HCT116 (cell line): ENCODE results near the gene SLAMF7. TPM values are rescaled to one million over a fixed set of nuclear protein-coding genes. Genes with fewer than 3 reads are reported as not detected.

Experiments used
- ATAC-seq: fragments of 200-7000 bp; cut with Tn5 transposase; 2 replicates; pipeline ENCODE4 v1.9.1; 2020; ENCODE audit warnings: mild to moderate bottlenecking, moderate library complexity
- BruUV-seq: library from RNA; stranded (reverse); fragments of 400-500 nt; replicated peaks from 2 replicates; lab custom pipeline; 2021; lab: Mats Ljungman, UMichigan
- CTCF ChIA-PET: fragments of 300-600 bp; sonication (Branson Sonifier 250); formaldehyde crosslinking; loops from one replicate; lab custom pipeline; 2021; ENCODE audit warnings: antibody characterized with exemption; lab: Charles Lee
- POLR2A ChIA-PET: fragments of 300-600, 350-600 bp; sonication (Branson Sonifier 250); formaldehyde crosslinking; loops from one replicate; lab custom pipeline; 2021; ENCODE audit warnings: antibody characterized with exemption; lab: Charles Lee
- RAD21 ChIA-PET, 2 experiments: fragments of 300-600 bp; sonication (Branson Sonifier 250); formaldehyde crosslinking; loops; one replicate each; lab custom pipeline; 2023; ENCODE audit warnings: low total read pairs in 2 of 2; ENCODE audit not compliant: uncharacterized antibody in 2 of 2, unreplicated experiment in 2 of 2, low non-redundant PET in 1 of 2; lab: Charles Lee
- DNase-seq: peaks from one replicate; pipeline ENCODE4 v3.0.0-alpha.2; 2010; ENCODE audit warnings: low read depth, low spot score
- H2AFZ ChIP-seq: fragments of 200-600 bp; shearing (Covaris generic), sonication (generic); 2 replicates; pipeline ENCODE4 v1.6.1; 2017; ENCODE audit warnings: low read depth, mixed run types, mixed read lengths, antibody characterized with exemption, low read length; ENCODE audit not compliant: poor library complexity, severe bottlenecking
- H3K27ac ChIP-seq: 2 replicates; pipeline ENCODE4 v1.5.1; 2012; ENCODE audit warnings: low read depth, low read length
- H3K27me3 ChIP-seq: fragments of 200-600 bp; sonication (generic); 2 replicates; pipeline ENCODE4 v1.6.1; 2016; ENCODE audit warnings: mixed run types, low read length, mixed read lengths; ENCODE audit not compliant: insufficient read depth
- H3K36me3 ChIP-seq, 2 experiments: fragments of 200-500 bp in 1 of 2; fragments of 200-600 bp in 1 of 2; sonication (Bioruptor generic) in 1 of 2; sonication (generic) in 1 of 2; 2 replicates each; pipeline versions ENCODE4 v1.5.1 to v1.6.1; 2014 to 2016; ENCODE audit warnings: low read length in 2 of 2, inconsistent platforms in 1 of 2, mixed read lengths in 1 of 2, mixed run types in 1 of 2; ENCODE audit not compliant: insufficient read depth in 2 of 2, control insufficient read depth in 1 of 2
- H3K4me1 ChIP-seq, 2 experiments: fragments of 200-600 bp in 1 of 2; sonication (generic) in 1 of 2; 2 replicates each; pipeline versions ENCODE4 v1.5.1 to v1.6.1; 2012 to 2017; ENCODE audit warnings: low read length in 2 of 2, inconsistent platforms in 1 of 2, mild to moderate bottlenecking in 1 of 2, mixed read lengths in 1 of 2, mixed run types in 1 of 2, moderate library complexity in 1 of 2; ENCODE audit not compliant: insufficient read depth in 2 of 2, control insufficient read depth in 1 of 2
- H3K4me2 ChIP-seq: fragments of 200-600 bp; sonication (generic); 2 replicates; pipeline ENCODE4 v1.6.1; 2017; ENCODE audit warnings: mixed run types, low read length, mixed read lengths
- H3K4me3 ChIP-seq, 2 experiments: fragments of 200-600 bp in 1 of 2; sonication (generic) in 1 of 2; replicated peaks in 1 of 2; 2 replicates each; pipeline ENCODE4 v1.5.1; 2011 to 2016; ENCODE audit warnings: low read length in 2 of 2, control low read depth in 1 of 2, low read depth in 1 of 2, mild to moderate bottlenecking in 1 of 2, mixed read lengths in 1 of 2, mixed run types in 1 of 2
- H3K79me2 ChIP-seq: fragments of 200-600 bp; sonication (generic); 2 replicates; pipeline ENCODE4 v1.6.1; 2017; ENCODE audit warnings: mild to moderate bottlenecking, mixed run types, low read length, moderate library complexity, mixed read lengths; ENCODE audit not compliant: insufficient read depth
- H3K9ac ChIP-seq: fragments of 200-600 bp; sonication (generic); 2 replicates; pipeline ENCODE4 v1.6.1; 2016; ENCODE audit warnings: low read length, mixed read lengths
- H3K9me2 ChIP-seq: fragments of 200-600 bp; sonication (generic), shearing (Covaris generic); 2 replicates; pipeline ENCODE4 v1.6.1; 2017; ENCODE audit warnings: mixed run types, mild to moderate bottlenecking, moderate library complexity; ENCODE audit not compliant: insufficient read depth
- H3K9me3 ChIP-seq, 2 experiments: fragments of 200-500 bp in 1 of 2; fragments of 200-600 bp in 1 of 2; sonication (Bioruptor generic) in 1 of 2; sonication (generic) in 1 of 2; 2 replicates each; pipeline ENCODE4 v1.6.1; 2014 to 2017; ENCODE audit warnings: low read length in 2 of 2, mixed read lengths in 2 of 2, inconsistent platforms in 1 of 2, low read depth in 1 of 2, mild to moderate bottlenecking in 1 of 2, mixed run types in 1 of 2, moderate library complexity in 1 of 2; ENCODE audit not compliant: control insufficient read depth in 1 of 2, insufficient read depth in 1 of 2
- H4K20me1 ChIP-seq: fragments of 200-600 bp; sonication (generic), shearing (Covaris generic); 2 replicates; pipeline ENCODE4 v1.6.1; 2017; ENCODE audit warnings: mixed run types, mild to moderate bottlenecking, moderate library complexity; ENCODE audit not compliant: insufficient read depth
- EZH2 ChIP-seq: fragments of 200-600 bp; sonication (generic); IDR thresholded peaks from 2 replicates; pipeline ENCODE4 v1.6.1; 2017; ENCODE audit warnings: antibody characterized with exemption, mixed run types
- EZH2phosphoT487 ChIP-seq: fragments of 200-600 bp; IDR thresholded peaks from 2 replicates; pipeline ENCODE4 v1.6.1; 2018; ENCODE audit warnings: antibody characterized with exemption, borderline replicate concordance
- POLR2A ChIP-seq: IDR thresholded peaks from 2 replicates; pipeline ENCODE4 v1.7.0; 2011; ENCODE audit warnings: borderline replicate concordance; ENCODE audit not compliant: insufficient read depth, insufficient read length; ENCODE audit errors: extremely low read depth
- POLR2AphosphoS5 ChIP-seq: IDR thresholded peaks from 2 replicates; pipeline ENCODE4 v1.6.1; 2011; ENCODE audit warnings: mild to moderate bottlenecking, low read depth, low read length, moderate library complexity
- RAD21 ChIP-seq: IDR thresholded peaks from 2 replicates; pipeline ENCODE4 v1.6.1; 2012; ENCODE audit warnings: low read depth, mild to moderate bottlenecking
- SRF ChIP-seq: IDR thresholded peaks from 2 replicates; pipeline ENCODE4 v1.6.1; 2012; ENCODE audit warnings: low read depth
- TCF7L2 ChIP-seq: IDR thresholded peaks from 2 replicates; pipeline ENCODE4 v1.7.0; 2011; ENCODE audit warnings: borderline replicate concordance, inconsistent platforms; ENCODE audit not compliant: insufficient read depth, insufficient read length; ENCODE audit errors: extremely low read depth
- ZNF274 ChIP-seq: fragments of 200-500 bp; sonication (Bioruptor generic); IDR thresholded peaks from 2 replicates; pipeline ENCODE4 v1.6.1; 2014; ENCODE audit warnings: mild to moderate bottlenecking, low read depth, low read length, inconsistent platforms
- intact Hi-C: fragments of 100-400 bp; cut with micrococcal nuclease; formaldehyde crosslinking; loops from 2 replicates; pipeline ENCODE4 v1.10.0; 2022
- total RNA-seq: library from RNA; stranded (reverse); gene quantifications from one replicate; pipeline ENCODE4 v1.2.1, GENCODE V29; 2021; ENCODE audit not compliant: unreplicated experiment
- TF ChIP-seq, protein P1 (sequence below): IDR thresholded peaks from 2 replicates; pipeline ENCODE4 v1.6.1; 2012
- TF ChIP-seq, protein P2 (sequence below), 3 experiments: fragments of 200-600 bp in 1 of 3; sonication (generic) in 1 of 3; IDR thresholded peaks in 2 of 3; conservative IDR thresholded peaks in 1 of 3; 2 replicates each; pipeline ENCODE4 v1.5.1; 2012 to 2017; ENCODE audit warnings: low read depth in 2 of 3, low read length in 2 of 3, antibody characterized with exemption in 1 of 3, borderline replicate concordance in 1 of 3, control low read depth in 1 of 3, mild to moderate bottlenecking in 1 of 3, mixed read lengths in 1 of 3, mixed run types in 1 of 3, moderate library complexity in 1 of 3; ENCODE audit not compliant: insufficient read depth in 1 of 3
- TF ChIP-seq, protein P3 (sequence below): IDR thresholded peaks from 2 replicates; pipeline ENCODE4 v1.6.1; 2012

The SLAMF7 gene
- total RNA-seq, 1 experiment from 2014 or later, result 0.34 TPM

DNA sequence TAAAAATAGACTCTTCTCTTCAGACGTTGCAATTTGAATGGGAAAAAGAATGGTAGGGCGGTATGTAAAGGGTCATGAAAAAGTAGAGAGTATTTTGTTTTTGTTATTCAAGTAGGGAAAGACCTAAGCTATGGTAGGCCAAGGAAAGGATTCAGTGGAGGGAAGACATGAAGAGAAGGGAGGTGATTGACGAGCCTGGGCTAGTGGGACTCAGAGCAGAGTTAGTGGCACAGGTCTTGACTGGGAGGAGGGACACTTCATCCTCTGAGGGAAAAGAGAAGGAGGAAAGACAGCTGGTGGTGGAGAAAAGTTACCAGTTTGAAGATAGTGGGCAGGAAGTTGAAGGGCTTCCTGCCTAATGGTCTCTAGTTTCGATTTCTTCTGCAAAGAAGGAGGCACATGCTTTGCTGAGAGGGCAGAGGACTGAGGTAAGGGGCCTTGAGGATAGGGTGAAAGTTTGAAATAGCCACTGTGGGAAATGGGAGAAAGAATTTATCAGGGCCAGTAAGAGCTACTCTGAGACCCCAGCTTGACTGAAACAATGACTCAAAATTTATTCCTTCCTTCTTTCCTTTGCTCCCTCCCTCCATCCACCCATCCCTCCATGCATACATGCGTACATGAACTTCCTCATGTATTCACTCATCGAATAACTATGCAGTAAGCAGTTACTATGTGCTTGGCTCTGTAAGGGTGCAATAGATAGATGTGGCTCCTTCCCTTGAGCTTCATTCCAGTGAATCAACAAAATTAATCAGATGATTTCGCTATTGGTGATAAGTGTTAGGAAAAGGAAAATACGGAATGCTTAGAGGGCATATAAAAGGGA is 31.6 kb upstream of the SLAMF7 start:
- ChIA-PET POLR2A (no interaction called here), RAD21 (no interaction called here), CTCF (interaction anchor here (0.8 to 1.4 kb wide), 2 partner anchors 29 to 169 kb away, joined by 3 read pairs; no protein-coding TSS in a partner anchor)
- DNase-seq (no peak), ATAC-seq (no peak)
- no peak overlapping the region for H3K4me3 ChIP-seq
- no peaks in the 10 kb centered on the region for H3K4me1 ChIP-seq
- no peaks in the 10 kb centered on the region for H3K9me3 ChIP-seq
- intact Hi-C loops, result loop anchor here (2.0 kb wide), 1 partner anchor 59 kb away; no protein-coding TSS in a partner anchor
- BruUV-seq, result no TSS peak
- TF ChIP-seq, protein P1, sequence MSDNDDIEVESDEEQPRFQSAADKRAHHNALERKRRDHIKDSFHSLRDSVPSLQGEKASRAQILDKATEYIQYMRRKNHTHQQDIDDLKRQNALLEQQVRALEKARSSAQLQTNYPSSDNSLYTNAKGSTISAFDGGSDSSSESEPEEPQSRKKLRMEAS, result no peak
- TF ChIP-seq, protein P2, sequence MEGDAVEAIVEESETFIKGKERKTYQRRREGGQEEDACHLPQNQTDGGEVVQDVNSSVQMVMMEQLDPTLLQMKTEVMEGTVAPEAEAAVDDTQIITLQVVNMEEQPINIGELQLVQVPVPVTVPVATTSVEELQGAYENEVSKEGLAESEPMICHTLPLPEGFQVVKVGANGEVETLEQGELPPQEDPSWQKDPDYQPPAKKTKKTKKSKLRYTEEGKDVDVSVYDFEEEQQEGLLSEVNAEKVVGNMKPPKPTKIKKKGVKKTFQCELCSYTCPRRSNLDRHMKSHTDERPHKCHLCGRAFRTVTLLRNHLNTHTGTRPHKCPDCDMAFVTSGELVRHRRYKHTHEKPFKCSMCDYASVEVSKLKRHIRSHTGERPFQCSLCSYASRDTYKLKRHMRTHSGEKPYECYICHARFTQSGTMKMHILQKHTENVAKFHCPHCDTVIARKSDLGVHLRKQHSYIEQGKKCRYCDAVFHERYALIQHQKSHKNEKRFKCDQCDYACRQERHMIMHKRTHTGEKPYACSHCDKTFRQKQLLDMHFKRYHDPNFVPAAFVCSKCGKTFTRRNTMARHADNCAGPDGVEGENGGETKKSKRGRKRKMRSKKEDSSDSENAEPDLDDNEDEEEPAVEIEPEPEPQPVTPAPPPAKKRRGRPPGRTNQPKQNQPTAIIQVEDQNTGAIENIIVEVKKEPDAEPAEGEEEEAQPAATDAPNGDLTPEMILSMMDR (IDR thresholded peaks at IDR 0.05 in 2 of 3, conservative IDR thresholded peaks at IDR 0.05 in 1 of 3; ENCODE audit: borderline replicate concordance in 1 of 3, insufficient read depth in 1 of 3, low read depth in 2 of 3, low read length in 2 of 3), result no peak
- TF ChIP-seq TCF7L2 (no peak), EZH2phosphoT487 (no peak), RAD21 (no peak), SRF (no peak), ZNF274 (no peak), POLR2AphosphoS5 (no peak), EZH2 (no peak), POLR2A (no peak)
- TF ChIP-seq, protein P3, sequence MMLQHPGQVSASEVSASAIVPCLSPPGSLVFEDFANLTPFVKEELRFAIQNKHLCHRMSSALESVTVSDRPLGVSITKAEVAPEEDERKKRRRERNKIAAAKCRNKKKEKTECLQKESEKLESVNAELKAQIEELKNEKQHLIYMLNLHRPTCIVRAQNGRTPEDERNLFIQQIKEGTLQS, result no peak
- no peaks in the 10 kb centered on the region for H4K20me1 ChIP-seq
- no peaks in the 10 kb centered on the region for H3K79me2 ChIP-seq
- H3K27me3 ChIP-seq, result no peaks in the 10 kb centered on the region; the same call in 1 of the 2 replicates
- no peak overlapping the region for H3K4me2 ChIP-seq
- no peak overlapping the region for H2AFZ ChIP-seq
- no peaks in the 10 kb centered on the region for H3K36me3 ChIP-seq
- no peaks in the 10 kb centered on the region for H3K9me2 ChIP-seq
- H3K9ac ChIP-seq, result no peak overlapping the region
- H3K27ac ChIP-seq, result no peak overlapping the region
